AG09309 (cell line): ENCODE data around the gene SEMA5A.

Experiments used
- DNase-seq: peaks from one replicate; pipeline ENCODE4 v3.0.0-alpha.2; 2010; ENCODE audit warnings: low read depth
- H3K4me3 ChIP-seq: 2 replicates; pipeline ENCODE4 v1.5.1; 2011; ENCODE audit warnings: mild to moderate bottlenecking, low read depth, low read length, moderate library complexity; ENCODE audit not compliant: control insufficient read depth
- CTCF ChIP-seq: IDR thresholded peaks from 2 replicates; pipeline ENCODE4 v1.5.1; 2011; ENCODE audit warnings: mild to moderate bottlenecking, low read depth, low read length, inconsistent platforms; ENCODE audit not compliant: insufficient read depth, control insufficient read depth; ENCODE audit errors: missing control alignments

SEMA5A gene

GRCh38 chr5:9316041-9316440, 229.8 kb downstream of the SEMA5A start:
- H3K4me3 ChIP-seq: no peak overlapping the region
- DNase-seq: no peak
- no peak for TF ChIP-seq CTCF

- H3K4me3 ChIP-seq: no peak overlapping the region
- DNase-seq: no peak
- no peak for TF ChIP-seq CTCF
Measured at GRCh38 chr5:9314558-9314957, 231.3 kb downstream of the SEMA5A start.

- no peak for TF ChIP-seq CTCF
- H3K4me3 ChIP-seq: no peak overlapping the region
- DNase-seq: no peak
Measured at GRCh38 chr5:9313751-9314150, 232.1 kb downstream of the SEMA5A start.

- no peak for TF ChIP-seq CTCF
- DNase-seq: no peak
Measured at GRCh38 chr5:9307150-9307549, 238.7 kb downstream of the SEMA5A start.

GRCh38 chr5:9302218-9302617, 243.7 kb downstream of the SEMA5A start:
- TF ChIP-seq CTCF: no peak
- no peak for DNase-seq
- H3K4me3 ChIP-seq: no peak overlapping the region

More at GRCh38 chr5:9307150-9307549, 238.7 kb downstream of the SEMA5A start:
- H3K4me3 ChIP-seq: no peak overlapping the region

- no peak for TF ChIP-seq CTCF
- H3K4me3 ChIP-seq: no peak overlapping the region
- peak; percentile 16 for DNase-seq
Measured at GRCh38 chr5:9301200-9301599, 244.7 kb downstream of the SEMA5A start.

- DNase-seq: no peak
- H3K4me3 ChIP-seq: no peak overlapping the region
- TF ChIP-seq CTCF: no peak
Measured at GRCh38 chr5:9297134-9297533, 248.7 kb downstream of the SEMA5A start.
